ENCODE results near the gene PIK3R3. TPM values are rescaled to one million over a fixed set of nuclear protein-coding genes. Genes with fewer than 3 reads are reported as not detected.

Gene PIK3R3
- total RNA-seq, 4 donors from 2014 or later = 21.9 to 123 (median 39.2) TPM

DNA sequence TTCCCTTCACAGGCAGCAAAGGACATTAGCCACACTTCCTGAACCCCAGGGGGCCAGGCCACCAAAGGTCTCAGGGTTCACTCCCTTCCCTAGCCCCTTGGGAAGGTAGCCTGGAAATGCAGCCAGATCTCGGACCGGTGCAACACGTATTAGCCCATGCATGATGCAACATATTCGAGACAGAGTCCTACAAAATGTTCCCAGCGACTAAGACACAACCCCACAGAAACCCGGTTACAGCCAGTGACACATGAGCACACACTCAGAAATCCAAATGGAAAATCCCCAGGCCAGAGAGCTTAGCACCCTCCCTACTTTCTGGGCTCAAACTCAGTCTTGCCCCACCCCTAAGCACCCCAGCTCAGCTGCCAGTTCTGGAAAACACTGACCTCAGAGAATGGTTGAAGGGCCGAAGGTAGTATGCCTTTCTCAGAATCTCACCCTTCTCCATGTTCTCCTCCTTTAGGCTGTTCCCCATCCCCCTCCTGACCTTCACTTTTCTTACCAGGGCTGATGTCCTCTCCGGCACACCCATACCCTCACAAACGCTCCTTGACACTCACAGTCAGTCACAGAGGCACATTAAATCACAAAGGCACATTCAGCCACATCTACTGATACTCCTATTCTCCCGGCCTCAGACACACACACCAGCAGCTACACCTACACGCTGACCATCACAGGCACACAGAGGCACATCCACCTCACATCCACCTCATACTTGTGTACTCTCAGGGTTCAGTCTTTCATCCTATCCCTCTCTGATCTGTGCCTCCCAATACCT is 42.2 kb upstream of the PIK3R3 start, which contains the start of gene TSPAN1:
TSPAN1 (plus strand) TSS at position 640 of the 784 bp plus-strand sequence. CDS start 6,021 bp downstream, outside the sequence.
- TF ChIP-seq, protein P1, sequence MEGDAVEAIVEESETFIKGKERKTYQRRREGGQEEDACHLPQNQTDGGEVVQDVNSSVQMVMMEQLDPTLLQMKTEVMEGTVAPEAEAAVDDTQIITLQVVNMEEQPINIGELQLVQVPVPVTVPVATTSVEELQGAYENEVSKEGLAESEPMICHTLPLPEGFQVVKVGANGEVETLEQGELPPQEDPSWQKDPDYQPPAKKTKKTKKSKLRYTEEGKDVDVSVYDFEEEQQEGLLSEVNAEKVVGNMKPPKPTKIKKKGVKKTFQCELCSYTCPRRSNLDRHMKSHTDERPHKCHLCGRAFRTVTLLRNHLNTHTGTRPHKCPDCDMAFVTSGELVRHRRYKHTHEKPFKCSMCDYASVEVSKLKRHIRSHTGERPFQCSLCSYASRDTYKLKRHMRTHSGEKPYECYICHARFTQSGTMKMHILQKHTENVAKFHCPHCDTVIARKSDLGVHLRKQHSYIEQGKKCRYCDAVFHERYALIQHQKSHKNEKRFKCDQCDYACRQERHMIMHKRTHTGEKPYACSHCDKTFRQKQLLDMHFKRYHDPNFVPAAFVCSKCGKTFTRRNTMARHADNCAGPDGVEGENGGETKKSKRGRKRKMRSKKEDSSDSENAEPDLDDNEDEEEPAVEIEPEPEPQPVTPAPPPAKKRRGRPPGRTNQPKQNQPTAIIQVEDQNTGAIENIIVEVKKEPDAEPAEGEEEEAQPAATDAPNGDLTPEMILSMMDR (IDR thresholded peaks at IDR 0.05) = no peak
- peak; percentile 28 for ATAC-seq (ENCODE audit: low FRiP score)
- no peak for DNase-seq (ENCODE audit: low spot score)

GRCh38 chr1:46173361-46173856 is 41.0 kb upstream of the PIK3R3 start:
- ATAC-seq (ENCODE audit: low FRiP score) (no peak), DNase-seq (ENCODE audit: low spot score) (no peak)
- TF ChIP-seq, protein P1 (IDR thresholded peaks at IDR 0.05) = no peak

DNA sequence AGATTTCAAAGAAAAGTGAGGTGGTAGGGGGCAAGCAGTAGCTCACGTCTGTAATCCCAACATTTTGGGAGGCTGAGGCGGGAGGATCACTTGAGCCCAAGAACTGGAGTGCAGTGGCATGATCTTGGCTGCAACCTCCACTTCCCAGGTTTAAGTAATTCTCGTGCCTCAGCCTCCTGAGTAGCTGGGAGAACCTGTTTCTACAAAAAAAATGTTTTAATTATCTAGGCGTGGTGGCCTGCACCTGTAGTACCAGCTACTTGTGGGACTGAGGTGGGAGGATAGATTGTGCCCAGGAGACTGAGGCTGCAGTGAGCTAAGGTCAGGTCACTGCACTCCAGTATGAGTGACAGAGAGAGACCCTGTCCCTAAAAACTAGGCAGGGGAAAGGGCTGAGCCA is 39.9 kb upstream of the PIK3R3 start:
- DNase-seq (ENCODE audit: low spot score) (no peak), ATAC-seq (ENCODE audit: low FRiP score) (no peak)
- TF ChIP-seq, protein P1 (IDR thresholded peaks at IDR 0.05) = no peak

DNA sequence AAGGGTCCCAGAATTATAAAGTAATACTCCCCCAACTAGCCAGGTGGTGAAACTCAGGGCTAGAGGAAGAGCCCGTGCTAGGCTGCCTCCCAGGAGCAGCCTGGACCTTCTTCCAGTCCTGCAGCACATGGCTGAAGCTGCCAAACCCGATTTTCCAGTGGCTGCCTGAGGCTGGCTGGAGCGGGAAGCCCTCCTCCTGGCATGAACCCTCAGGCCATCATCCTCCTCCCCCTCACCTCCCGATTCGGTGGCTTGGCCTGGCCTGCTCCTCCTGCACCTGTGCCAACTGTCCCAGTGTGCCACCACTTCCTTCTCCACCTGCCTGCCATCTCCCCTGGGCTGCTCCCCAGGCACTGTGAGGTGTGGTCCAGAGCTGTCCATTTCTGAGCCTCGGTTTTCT is 39.4 kb upstream of the PIK3R3 start:
- DNase-seq (ENCODE audit: low spot score) (no peak), ATAC-seq (ENCODE audit: low FRiP score) (no peak)
- TF ChIP-seq, protein P1 (IDR thresholded peaks at IDR 0.05) = no peak

GRCh38 chr1:46171351-46171750 is 38.9 kb upstream of the PIK3R3 start:
- TF ChIP-seq, protein P1 (IDR thresholded peaks at IDR 0.05) = no peak
- ATAC-seq (ENCODE audit: low FRiP score) = no peak
- no peak for DNase-seq (ENCODE audit: low spot score)

DNA sequence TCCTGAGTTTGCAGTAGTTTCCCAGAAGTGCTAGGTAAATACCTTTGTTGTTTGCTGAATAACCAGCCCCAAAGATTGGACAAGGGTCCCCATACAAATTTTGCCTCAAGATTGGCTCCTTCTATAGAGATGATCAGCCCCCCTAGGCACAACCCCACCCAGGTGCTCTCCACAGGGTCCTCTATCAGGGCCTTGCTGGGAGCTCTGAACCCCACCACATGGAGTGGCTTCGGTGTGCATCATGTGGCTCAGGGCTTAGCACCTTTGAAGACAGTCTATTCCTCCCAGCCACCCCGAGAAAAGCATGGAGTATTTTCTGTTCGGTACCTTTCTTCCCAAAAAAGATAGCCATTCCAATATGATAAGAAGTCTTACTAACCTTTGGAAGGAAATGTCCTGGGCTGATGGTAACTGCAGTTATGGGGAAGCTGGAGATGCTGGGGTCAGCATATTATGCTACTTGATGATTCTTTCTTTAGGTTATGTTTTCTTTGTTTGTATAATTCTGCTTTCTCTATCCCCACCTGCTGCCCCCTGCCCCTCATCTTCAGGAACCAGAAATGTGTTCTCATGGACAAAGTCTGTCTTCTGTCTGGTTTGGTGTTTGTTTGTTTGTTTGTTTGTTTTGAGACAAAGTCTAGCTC is 37.5 kb upstream of the PIK3R3 start:
- DNase-seq (ENCODE audit: low spot score) (no peak), ATAC-seq (ENCODE audit: low FRiP score) (no peak)
- TF ChIP-seq, protein P1 (IDR thresholded peaks at IDR 0.05) = no peak

All from omental fat pad (tissue), 4 donors.